ENCODE data around the gene DYNLT1. TPM values are rescaled to one million over a fixed set of nuclear protein-coding genes. Genes with fewer than 3 reads are reported as not detected.

DYNLT1 gene
- total and polyA plus RNA-seq, 2 of the 4 experiments (the other 2 are of a cell fraction), result 235 to 349 TPM

GRCh38 chr6:158593670-158594069, 50.9 kb downstream of the DYNLT1 start:
- no peak overlapping the region for H2BK120ac ChIP-seq (ENCODE audit: low read depth, low read length)
- no peak overlapping the region for H2BK5ac ChIP-seq (ENCODE audit: low read depth, low read length, poor library complexity, severe bottlenecking)
- DNase-seq, result no peak
- WGBS, 2 experiments (ENCODE audit: extremely low coverage in 2 of 2, insufficient read length in 1 of 2), result no CpG with 5 or more reads among the region's 3 CpGs
- intact Hi-C loops (cut with micrococcal nuclease), result no loop called here
- no peak overlapping the region for H3K9ac ChIP-seq (ENCODE audit: low read depth, low read length)
- in situ Hi-C loops (cut with MboI; ENCODE audit: low sequenced_read_pairs), result no loop called here
- H3K56ac ChIP-seq (ENCODE audit: extremely low read depth, insufficient read depth, low read length), result no peak overlapping the region
- BruUV-seq (replicated peaks), result no TSS peak
- H3K9me1 ChIP-seq (ENCODE audit: insufficient read depth, low read length), result peaks cover 11% of the 10 kb centered on the region
- TF ChIP-seq RFX5 (IDR thresholded peaks at IDR 0.05; ENCODE audit: low read depth, low read length) (no peak), RCOR1 (IDR thresholded peaks at IDR 0.05; ENCODE audit: insufficient replicate concordance, low read length) (no peak), POLR2A (IDR thresholded peaks at IDR 0.05; ENCODE audit: low read depth, low read length) (no peak), SMC3 (IDR thresholded peaks at IDR 0.05; ENCODE audit: low read depth, low read length) (no peak), MAZ (IDR thresholded peaks at IDR 0.05; ENCODE audit: borderline replicate concordance, low read depth, low read length) (no peak)
- no peak overlapping the region for H2AFZ ChIP-seq (replicated peaks; ENCODE audit: low read length, poor library complexity)
- no peak overlapping the region for H4K5ac ChIP-seq (ENCODE audit: low read depth, low read length)
- H4K20me1 ChIP-seq (ENCODE audit: insufficient read depth, low read length), result no peaks in the 10 kb centered on the region
- no peak overlapping the region for H3K4me2 ChIP-seq (ENCODE audit: low read depth, low read length)
- no peak overlapping the region for H3K27ac ChIP-seq (ENCODE audit: insufficient read depth, low read length)
- ChIA-PET CTCF (interaction anchor here (0.7 kb wide), 1 partner anchor 13 kb away, joined by 3 read pairs; no protein-coding TSS in a partner anchor), POLR2A (ENCODE audit: unreplicated experiment) (no interaction called here)
- H3K27me3 ChIP-seq (ENCODE audit: control insufficient read depth, insufficient read depth, low read length), result no peaks in the 10 kb centered on the region
- no peak overlapping the region for H2AK5ac ChIP-seq (ENCODE audit: low read depth, low read length)
- dilution Hi-C loops (cut with HindIII; ENCODE audit: low sequenced_read_pairs, unreplicated experiment), result no loop called here
- H2AK9ac ChIP-seq (replicated peaks; ENCODE audit: low read depth, low read length, poor library complexity), result no peak overlapping the region
- no peak overlapping the region for H3K4me3 ChIP-seq (ENCODE audit: insufficient read depth, low read depth, low read length)
- H4K91ac ChIP-seq (ENCODE audit: insufficient read depth, low read depth, low read length), result no peak overlapping the region
- no peak overlapping the region for H4K8ac ChIP-seq (ENCODE audit: low read depth in 2 of 2, low read length in 2 of 2)
- H3K14ac ChIP-seq (replicated peaks; ENCODE audit: low read depth, low read length), result no peak overlapping the region
- H3K23ac ChIP-seq (ENCODE audit: low read depth, low read length), result no peak overlapping the region
- H3K79me1 ChIP-seq (ENCODE audit: low read depth in 1 of 2, low read length in 2 of 2), result peaks cover 3 to 5% of the 10 kb centered on the region in 2 experiments; a peak in 3 of 4 replicates
- no peak for ATAC-seq (ENCODE audit: low read depth)
- H2BK20ac ChIP-seq (ENCODE audit: low read depth, low read length), result no peak overlapping the region
- H2BK15ac ChIP-seq (ENCODE audit: low read depth, low read length), result no peak overlapping the region
- no peak overlapping the region for H3K4ac ChIP-seq (ENCODE audit: low read depth, low read length)
- H3K9me3 ChIP-seq (ENCODE audit: control insufficient read depth, insufficient read depth, low read length), result no peaks in the 10 kb centered on the region
- H3K4me1 ChIP-seq (ENCODE audit: control insufficient read depth, insufficient read depth, low read length), result peaks cover 3% of the 10 kb centered on the region; the same call in 1 of the 2 replicates
- no peak overlapping the region for H3K18ac ChIP-seq (ENCODE audit: low read depth, low read length)
- H3K36me3 ChIP-seq (ENCODE audit: control insufficient read depth, insufficient read depth, low read length), result peaks cover 44% of the 10 kb centered on the region

Measured in IMR-90 (cell line).